ENCODE results near the gene CCDC71L. TPM values are rescaled to one million over a fixed set of nuclear protein-coding genes. Genes with fewer than 3 reads are reported as not detected.
"Not testable (repeated sequence)": the region's sequence is repeated elsewhere in the genome, so short reads cannot be mapped to it uniquely, and the experiment has no call there.

Gene CCDC71L
- 10 to 100 TPM; 12.8 to 16.6 TPM for total RNA-seq
- 10 to 100 TPM in 1 of 2 donors, 1 to 10 TPM in 1; 7.4 to 11.7 TPM for polyA plus RNA-seq

- Histone ChIP-seq H3K27me3 (ENCODE audit: control insufficient read depth in 4 of 4, insufficient read depth in 4 of 4, low read length in 3 of 4) (no peaks in the 10 kb centered on the region), H3K9ac (ENCODE audit: low read depth in 1 of 2, low read length in 2 of 2) (peak within 1 kb of the TSS; percentile 17 to 89), H3K4me3 (ENCODE audit: low read depth in 1 of 3, low read length in 3 of 3) (peak within 1 kb of the TSS; percentile 68 to 98 (median 95)), H3K27ac (ENCODE audit: low read depth in 1 of 2, low read length in 2 of 2) (peak within 1 kb of the TSS; percentile 72 to 91), H3K36me3 (ENCODE audit: control insufficient read depth in 4 of 4, insufficient read depth in 3 of 4, low read depth in 1 of 4, low read length in 3 of 4) (no peaks in the 10 kb centered on the region), H3K4me1 (ENCODE audit: control insufficient read depth in 4 of 4, insufficient read depth in 4 of 4, low read length in 3 of 4) (peaks cover 0 to 22% (median 10%) of the 10 kb centered on the region in 4 donors), H3K9me3 (ENCODE audit: control insufficient read depth in 4 of 4, low read length in 3 of 4) (no peaks in the 10 kb centered on the region)
- WGBS, result 4% methylated on average over 51 of the region's 51 CpGs
- DNase-seq (ENCODE audit: low spot score), result peak; percentile 94
- TF ChIP-seq HNF4A (conservative IDR thresholded peaks at IDR 0.05) (peak; percentile 53 to 64), HNF4G (IDR thresholded peaks at IDR 0.05) (peak; percentile 17), CTCF (IDR thresholded peaks at IDR 0.05; ENCODE audit: low read depth, low read length, missing input control) (no peak), RXRA (IDR thresholded peaks at IDR 0.05) (no peak), YY1 (IDR thresholded peaks at IDR 0.05) (peak; percentile 99), GABPA (IDR thresholded peaks at IDR 0.05 in 1 of 2, conservative IDR thresholded peaks at IDR 0.05 in 1 of 2) (no peak), ATF3 (IDR thresholded peaks at IDR 0.05) (peak; percentile 28), SP1 (IDR thresholded peaks at IDR 0.05) (peak; percentile 79), RAD21 (IDR thresholded peaks at IDR 0.05) (peak; percentile 55 to 68), ZBTB33 (IDR thresholded peaks at IDR 0.05) (no peak), MAX (IDR thresholded peaks at IDR 0.05) (no peak), FOXA2 (IDR thresholded peaks at IDR 0.05) (no peak), JUND (IDR thresholded peaks at IDR 0.05) (peak in 1 of 2 donors; percentile 43), FOXA1 (IDR thresholded peaks at IDR 0.05) (no peak), TAF1 (conservative IDR thresholded peaks at IDR 0.05) (no peak), NR2F2 (IDR thresholded peaks at IDR 0.05) (peak; percentile 59), REST (IDR thresholded peaks at IDR 0.05) (peak; percentile 83), EGR1 (IDR thresholded peaks at IDR 0.05; ENCODE audit: low read depth in 2 of 2) (no peak)
Measured at GRCh38 chr7:106660862-106661720, at the start of gene CCDC71L. TSS of gene CCDC71L (minus strand) at chr7:106661158. CDS start at chr7:106660896, 262 bp downstream.

GRCh38 chr7:106709604-106710003, 48.6 kb upstream of the CCDC71L start:
- H3K4me1 ChIP-seq (ENCODE audit: control insufficient read depth in 4 of 4, insufficient read depth in 4 of 4, low read length in 3 of 4); H3K9ac ChIP-seq (ENCODE audit: low read depth in 1 of 2, low read length in 2 of 2); H3K4me3 ChIP-seq (ENCODE audit: low read depth in 1 of 3, low read length in 3 of 3); H3K36me3 ChIP-seq (ENCODE audit: control insufficient read depth in 4 of 4, insufficient read depth in 3 of 4, low read depth in 1 of 4, low read length in 3 of 4); H3K27me3 ChIP-seq (ENCODE audit: control insufficient read depth in 4 of 4, insufficient read depth in 4 of 4, low read length in 3 of 4); H3K27ac ChIP-seq (ENCODE audit: low read depth in 1 of 2, low read length in 2 of 2); H3K9me3 ChIP-seq (ENCODE audit: control insufficient read depth in 4 of 4, low read length in 3 of 4); DNase-seq (ENCODE audit: low spot score): not testable (repeated sequence)
- WGBS, result 81% methylated on average over 7 of the region's 7 CpGs
